Epithelial cell of proximal tubule (primary cell): Measurements from ENCODE around the gene CAVIN2. TPM values are rescaled to one million over a fixed set of nuclear protein-coding genes. Genes with fewer than 3 reads are reported as not detected.

Source experiments
- DNase-seq: peaks from one replicate; pipeline ENCODE4 v3.0.0-alpha.2; 2011; ENCODE audit warnings: low read depth
- H3K4me3 ChIP-seq: 2 replicates; pipeline ENCODE4 v1.5.1; 2011; ENCODE audit warnings: low read depth, mild to moderate bottlenecking, low read length
- total RNA-seq: library from RNA; depleted of rRNA; stranded (reverse); fragments of >200 nt; gene quantifications from 2 replicates; pipeline ENCODE4 v1.2.3, GENCODE V29; 2015
- TF ChIP-seq, protein P1 (sequence below): conservative IDR thresholded peaks from 2 replicates; pipeline ENCODE4 v1.5.1; 2012; ENCODE audit warnings: low read depth, mild to moderate bottlenecking, low read length

The CAVIN2 gene, protein sequence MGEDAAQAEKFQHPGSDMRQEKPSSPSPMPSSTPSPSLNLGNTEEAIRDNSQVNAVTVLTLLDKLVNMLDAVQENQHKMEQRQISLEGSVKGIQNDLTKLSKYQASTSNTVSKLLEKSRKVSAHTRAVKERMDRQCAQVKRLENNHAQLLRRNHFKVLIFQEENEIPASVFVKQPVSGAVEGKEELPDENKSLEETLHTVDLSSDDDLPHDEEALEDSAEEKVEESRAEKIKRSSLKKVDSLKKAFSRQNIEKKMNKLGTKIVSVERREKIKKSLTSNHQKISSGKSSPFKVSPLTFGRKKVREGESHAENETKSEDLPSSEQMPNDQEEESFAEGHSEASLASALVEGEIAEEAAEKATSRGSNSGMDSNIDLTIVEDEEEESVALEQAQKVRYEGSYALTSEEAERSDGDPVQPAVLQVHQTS
- total RNA-seq: 0.51 and 0.98 TPM in 2 replicates

DNA sequence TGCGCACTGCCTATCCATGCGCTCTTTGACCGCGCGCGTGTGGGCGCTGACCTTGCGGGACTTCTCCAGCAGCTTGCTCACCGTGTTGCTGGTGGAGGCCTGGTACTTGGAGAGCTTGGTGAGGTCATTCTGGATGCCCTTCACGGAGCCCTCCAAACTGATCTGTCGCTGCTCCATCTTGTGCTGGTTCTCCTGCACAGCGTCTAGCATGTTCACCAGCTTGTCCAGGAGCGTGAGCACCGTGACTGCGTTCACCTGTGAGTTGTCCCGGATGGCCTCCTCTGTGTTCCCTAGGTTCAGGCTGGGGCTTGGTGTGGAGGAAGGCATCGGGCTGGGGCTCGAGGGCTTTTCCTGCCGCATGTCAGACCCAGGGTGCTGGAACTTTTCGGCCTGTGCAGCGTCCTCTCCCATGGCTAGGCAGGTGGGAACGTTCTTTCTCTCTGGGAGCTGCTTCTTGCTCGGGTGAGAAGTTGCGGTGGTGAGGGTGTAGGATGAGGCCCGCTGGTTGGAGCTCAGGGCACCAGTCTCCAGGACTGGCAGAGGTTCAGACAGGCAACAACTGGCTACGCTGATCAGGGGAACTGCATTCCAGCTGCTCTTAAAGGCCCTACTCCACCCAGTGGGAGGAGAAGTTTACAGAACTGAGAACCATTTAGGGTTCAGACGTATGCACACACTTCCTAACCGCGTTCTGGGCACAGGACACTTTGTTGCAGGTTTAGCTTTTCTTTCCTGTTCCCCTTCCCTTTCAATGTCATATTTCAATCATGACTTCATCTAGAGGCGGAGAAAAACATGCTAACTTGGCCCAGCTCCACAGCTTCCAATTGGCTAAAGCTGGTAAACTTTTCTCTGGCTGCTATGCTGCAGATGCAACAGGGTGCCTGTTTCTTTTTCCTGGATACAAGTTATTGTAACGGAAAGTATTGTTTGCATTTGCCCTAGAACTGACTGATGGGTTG, at the start of gene CAVIN2:
Gene CAVIN2, minus strand, starts transcription at position 574 of the 962 bp plus-strand sequence. Its CDS starts 163 bp downstream, at position 411.
- H3K4me3 ChIP-seq: peak within 1 kb of the TSS; percentile 16
- no peak for DNase-seq
- TF ChIP-seq, protein P1, sequence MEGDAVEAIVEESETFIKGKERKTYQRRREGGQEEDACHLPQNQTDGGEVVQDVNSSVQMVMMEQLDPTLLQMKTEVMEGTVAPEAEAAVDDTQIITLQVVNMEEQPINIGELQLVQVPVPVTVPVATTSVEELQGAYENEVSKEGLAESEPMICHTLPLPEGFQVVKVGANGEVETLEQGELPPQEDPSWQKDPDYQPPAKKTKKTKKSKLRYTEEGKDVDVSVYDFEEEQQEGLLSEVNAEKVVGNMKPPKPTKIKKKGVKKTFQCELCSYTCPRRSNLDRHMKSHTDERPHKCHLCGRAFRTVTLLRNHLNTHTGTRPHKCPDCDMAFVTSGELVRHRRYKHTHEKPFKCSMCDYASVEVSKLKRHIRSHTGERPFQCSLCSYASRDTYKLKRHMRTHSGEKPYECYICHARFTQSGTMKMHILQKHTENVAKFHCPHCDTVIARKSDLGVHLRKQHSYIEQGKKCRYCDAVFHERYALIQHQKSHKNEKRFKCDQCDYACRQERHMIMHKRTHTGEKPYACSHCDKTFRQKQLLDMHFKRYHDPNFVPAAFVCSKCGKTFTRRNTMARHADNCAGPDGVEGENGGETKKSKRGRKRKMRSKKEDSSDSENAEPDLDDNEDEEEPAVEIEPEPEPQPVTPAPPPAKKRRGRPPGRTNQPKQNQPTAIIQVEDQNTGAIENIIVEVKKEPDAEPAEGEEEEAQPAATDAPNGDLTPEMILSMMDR: no peak

DNA sequence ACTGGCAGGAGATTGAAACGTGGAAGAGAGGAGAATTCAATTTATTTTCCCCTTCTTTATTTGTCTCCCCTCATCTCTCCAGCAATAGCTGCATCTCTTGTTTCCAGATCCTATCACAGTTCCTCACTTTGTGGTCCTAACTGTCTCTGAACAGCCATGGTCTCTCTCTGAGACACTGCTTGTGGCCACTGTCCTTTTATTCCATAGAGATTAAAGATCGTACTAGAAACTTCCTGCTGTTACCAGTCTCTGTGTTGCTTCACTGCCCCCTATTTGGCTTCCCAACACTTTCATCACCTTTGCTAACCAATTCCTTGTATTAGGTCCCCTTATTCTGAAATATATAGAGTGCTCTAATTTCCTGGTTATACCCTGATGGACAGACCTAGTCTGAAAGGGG, 48.9 kb upstream of the CAVIN2 start:
- H3K4me3 ChIP-seq: no peak overlapping the region
- TF ChIP-seq, protein P1: peak; percentile 6
- DNase-seq: no peak

DNA sequence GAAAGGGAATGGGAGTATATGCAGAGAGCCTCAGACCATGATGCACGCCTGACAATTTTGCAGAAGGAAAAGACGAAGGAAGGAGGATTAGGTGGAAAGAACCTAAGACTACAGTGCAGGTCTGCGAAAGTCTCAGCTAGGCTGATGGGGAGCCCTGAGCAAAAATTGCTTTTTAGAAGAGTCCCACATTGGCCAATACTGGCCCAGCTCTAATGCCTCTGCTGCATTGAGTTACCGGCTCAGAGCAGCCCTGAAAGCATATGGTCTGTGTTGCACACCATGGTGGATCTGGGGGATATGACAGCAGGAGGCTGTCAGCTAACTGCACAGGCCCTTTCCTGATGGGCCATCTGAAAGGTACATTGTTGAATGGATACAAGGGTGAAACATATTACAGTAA, 48.3 kb upstream of the CAVIN2 start:
- TF ChIP-seq, protein P1: no peak
- DNase-seq: no peak
- no peak overlapping the region for H3K4me3 ChIP-seq

DNA sequence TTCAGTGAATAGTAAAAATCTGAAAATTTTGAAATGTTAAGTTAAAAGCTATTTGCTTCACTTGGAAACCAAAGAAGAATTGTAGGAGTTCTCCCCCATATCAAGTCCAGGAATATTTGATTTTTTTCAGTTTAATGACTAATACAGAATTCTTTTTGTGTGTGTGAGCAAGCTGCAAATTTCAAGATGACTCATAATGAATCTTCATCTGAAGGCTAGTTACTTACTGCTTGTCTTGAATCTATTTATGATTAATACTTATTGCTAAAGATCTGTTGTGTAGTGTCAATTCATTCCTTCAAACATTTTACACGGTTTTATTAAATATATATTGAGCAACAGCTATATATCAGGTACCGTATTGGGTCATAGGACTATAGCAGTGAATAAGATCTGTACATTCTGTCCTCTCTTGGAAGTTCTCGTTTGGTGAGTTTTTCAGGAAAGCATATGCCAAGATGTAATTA, 47.8 kb upstream of the CAVIN2 start:
- peak; percentile 53 for DNase-seq
- TF ChIP-seq, protein P1: no peak
- no peak overlapping the region for H3K4me3 ChIP-seq

DNA sequence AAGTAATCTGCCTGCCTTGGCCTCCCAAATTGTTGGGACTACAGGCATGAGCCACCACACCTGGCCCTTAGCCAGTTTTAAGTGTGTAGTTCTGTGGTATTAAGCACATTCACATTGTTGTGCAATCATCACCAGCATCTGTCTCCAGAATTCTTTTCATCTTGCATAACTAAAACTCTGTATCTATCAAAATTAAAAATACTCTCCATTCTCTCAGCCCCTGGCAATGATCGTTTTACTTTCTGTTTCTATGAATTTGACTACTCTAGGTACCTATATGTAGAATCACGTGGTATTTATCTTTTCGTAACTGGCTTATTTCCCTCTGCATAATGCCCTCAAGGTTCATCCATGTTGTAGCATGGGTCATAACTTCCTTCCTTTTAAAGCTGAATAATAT, 45.5 kb upstream of the CAVIN2 start:
- no peak for DNase-seq
- no peak overlapping the region for H3K4me3 ChIP-seq
- TF ChIP-seq, protein P1: no peak

DNA sequence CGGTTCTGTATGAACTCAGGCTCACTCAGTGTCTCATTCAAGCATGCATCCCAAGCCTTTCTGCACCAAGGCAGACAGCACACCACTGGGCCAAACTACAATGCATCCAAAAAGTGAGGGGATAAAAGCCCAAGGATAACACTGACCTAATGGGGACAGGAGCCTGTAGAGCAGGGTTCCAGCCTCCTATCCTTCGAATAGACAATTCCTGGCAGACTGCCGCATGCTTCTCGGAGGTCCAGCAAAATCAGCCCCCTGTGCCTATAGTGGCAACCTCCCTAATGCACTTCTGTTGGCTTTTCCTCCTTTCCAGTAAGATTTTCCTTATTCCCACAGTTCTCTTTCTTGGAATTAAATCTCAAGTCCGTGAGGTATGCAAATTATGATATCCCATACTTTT, 44.8 kb upstream of the CAVIN2 start:
- TF ChIP-seq, protein P1: no peak
- DNase-seq: no peak
- H3K4me3 ChIP-seq: no peak overlapping the region
